GM12892 (cell line): ENCODE data around the gene CCDC92B.

Experiments
- DNase-seq: peaks from one replicate; pipeline ENCODE4 v3.0.0; 2011; ENCODE audit not compliant: insufficient read length
- FAIRE-seq: peaks from 2 replicates; lab custom pipeline; 2011; peaks lifted over from hg19 to GRCh38; lab: Jason Lieb, UNC
- POLR2A ChIP-seq: IDR thresholded peaks from 2 replicates; pipeline ENCODE4 v1.6.1; 2011; ENCODE audit warnings: low read depth, low read length, control low read depth
- POLR2AphosphoS5 ChIP-seq: IDR thresholded peaks from 2 replicates; pipeline ENCODE4 v1.6.1; 2011; ENCODE audit warnings: low read depth, low read length, control low read depth
- TAF1 ChIP-seq: IDR thresholded peaks from 2 replicates; pipeline ENCODE4 v1.6.1; 2011; ENCODE audit warnings: low read depth, mild to moderate bottlenecking, control low read depth, low read length, borderline replicate concordance

CCDC92B gene

DNA sequence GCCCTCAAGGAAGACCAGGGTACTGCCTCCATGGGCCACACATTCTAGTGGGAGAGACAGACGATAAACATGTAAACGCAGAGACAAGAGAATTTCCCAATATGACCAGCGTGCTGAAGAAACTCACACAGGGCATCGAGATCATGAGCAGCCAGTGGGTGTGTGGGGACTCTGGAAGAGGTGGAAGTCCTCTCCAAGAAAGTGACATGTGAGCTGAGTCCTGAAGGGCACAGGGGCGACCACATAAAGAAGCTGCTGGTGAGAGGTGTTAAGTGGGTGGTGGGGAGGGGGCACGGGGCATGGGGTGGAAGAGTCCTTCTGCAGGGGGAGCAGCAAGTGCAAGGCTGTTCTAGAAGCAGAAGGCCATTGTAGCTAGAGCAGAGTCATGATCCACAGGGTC is 25.8 kb upstream of the CCDC92B start:
- TF ChIP-seq POLR2AphosphoS5 (no peak), TAF1 (no peak), POLR2A (no peak)
- no peak for FAIRE-seq
- no peak for DNase-seq

- TF ChIP-seq TAF1: no peak
- DNase-seq: no peak
- no peak for FAIRE-seq
Observed at GRCh38 chr17:2770129-2770528, 20.7 kb upstream of the CCDC92B start.

- DNase-seq: no peak
- no peak for TF ChIP-seq POLR2A
- TF ChIP-seq POLR2AphosphoS5: no peak
- TF ChIP-seq TAF1: no peak
- no peak for FAIRE-seq
Observed at GRCh38 chr17:2758870-2759269, 9.4 kb upstream of the CCDC92B start.

DNA sequence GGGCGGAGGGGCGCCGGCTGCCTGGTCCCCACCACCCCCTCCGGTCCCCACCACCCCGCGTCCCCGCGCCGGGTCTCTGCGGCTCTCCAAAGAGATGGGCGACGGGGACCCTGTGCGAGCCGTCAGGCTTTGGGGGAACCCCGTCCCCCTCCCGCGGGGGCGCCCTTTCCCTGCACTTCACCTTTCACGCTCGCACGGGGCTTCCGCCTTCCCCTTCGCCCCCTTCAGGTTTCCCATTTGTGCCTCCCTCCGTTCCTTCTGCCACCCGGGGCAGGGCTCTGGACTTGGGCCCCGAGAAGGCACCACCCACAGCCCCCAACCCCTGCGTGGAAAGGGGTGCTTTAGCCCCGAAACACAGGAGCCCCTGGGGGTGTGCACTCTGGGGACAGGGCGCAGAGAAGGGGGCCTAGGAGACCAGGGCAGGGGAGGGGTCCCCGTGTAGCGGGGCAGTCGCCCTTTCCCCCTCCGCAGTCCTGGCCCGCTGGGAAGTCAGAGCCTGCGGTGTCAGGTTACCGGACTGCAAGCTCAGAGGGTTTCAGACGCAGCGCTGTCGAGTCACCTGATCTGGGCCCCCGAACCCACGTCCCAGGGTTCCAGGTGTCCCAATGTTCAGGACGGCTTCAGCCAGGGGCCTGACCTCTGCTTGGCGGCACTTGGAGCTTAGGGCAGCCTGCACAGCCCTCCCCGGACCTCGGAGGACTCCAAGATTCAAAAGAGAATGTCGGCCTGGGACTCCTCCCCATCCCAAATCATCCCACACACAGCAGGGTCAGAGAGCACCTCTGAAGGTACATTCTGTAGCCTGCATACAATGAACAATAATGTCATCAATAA is 6.7 kb upstream of the CCDC92B start:
- FAIRE-seq: no peak
- no peak for TF ChIP-seq POLR2AphosphoS5
- no peak for TF ChIP-seq POLR2A
- no peak for TF ChIP-seq TAF1

GRCh38 chr17:2751491-2751890 is 2.0 kb upstream of the CCDC92B start:
- FAIRE-seq: no peak
- no peak for DNase-seq
- TF ChIP-seq POLR2A: no peak
- TF ChIP-seq TAF1: no peak
- no peak for TF ChIP-seq POLR2AphosphoS5

More for the DNA sequence above, 6.7 kb upstream of the CCDC92B start:
- no peak for DNase-seq

DNA sequence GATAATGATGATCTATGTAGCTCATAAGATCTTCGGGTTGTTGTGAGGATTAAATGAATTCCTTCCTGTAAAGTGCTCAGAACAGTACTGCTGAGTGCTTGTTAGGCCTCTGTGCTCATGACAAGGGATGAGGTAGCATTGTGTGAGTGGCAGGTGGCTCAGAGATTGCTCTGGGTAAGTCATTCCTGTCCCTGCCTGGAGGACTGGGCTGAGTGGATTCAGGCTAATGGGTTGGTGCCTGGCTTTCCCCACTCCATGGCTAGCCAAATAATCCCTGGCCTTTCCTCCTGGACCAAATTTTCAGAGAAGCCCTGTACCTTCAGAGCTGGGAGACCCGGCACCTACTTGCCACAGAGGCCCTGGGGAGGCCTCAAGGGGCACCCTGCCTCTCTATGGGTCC is 1.3 kb upstream of the CCDC92B start:
- TF ChIP-seq POLR2A (no peak), TAF1 (no peak), POLR2AphosphoS5 (no peak)
- DNase-seq (no peak), FAIRE-seq (no peak)

- peak; percentile 73 for FAIRE-seq
- DNase-seq: peak; percentile 90
- no peak for TF ChIP-seq POLR2A
- no peak for TF ChIP-seq TAF1
- TF ChIP-seq POLR2AphosphoS5: no peak
Observed at GRCh38 chr17:2749784-2750181, 331 bp upstream of the CCDC92B start.

DNA sequence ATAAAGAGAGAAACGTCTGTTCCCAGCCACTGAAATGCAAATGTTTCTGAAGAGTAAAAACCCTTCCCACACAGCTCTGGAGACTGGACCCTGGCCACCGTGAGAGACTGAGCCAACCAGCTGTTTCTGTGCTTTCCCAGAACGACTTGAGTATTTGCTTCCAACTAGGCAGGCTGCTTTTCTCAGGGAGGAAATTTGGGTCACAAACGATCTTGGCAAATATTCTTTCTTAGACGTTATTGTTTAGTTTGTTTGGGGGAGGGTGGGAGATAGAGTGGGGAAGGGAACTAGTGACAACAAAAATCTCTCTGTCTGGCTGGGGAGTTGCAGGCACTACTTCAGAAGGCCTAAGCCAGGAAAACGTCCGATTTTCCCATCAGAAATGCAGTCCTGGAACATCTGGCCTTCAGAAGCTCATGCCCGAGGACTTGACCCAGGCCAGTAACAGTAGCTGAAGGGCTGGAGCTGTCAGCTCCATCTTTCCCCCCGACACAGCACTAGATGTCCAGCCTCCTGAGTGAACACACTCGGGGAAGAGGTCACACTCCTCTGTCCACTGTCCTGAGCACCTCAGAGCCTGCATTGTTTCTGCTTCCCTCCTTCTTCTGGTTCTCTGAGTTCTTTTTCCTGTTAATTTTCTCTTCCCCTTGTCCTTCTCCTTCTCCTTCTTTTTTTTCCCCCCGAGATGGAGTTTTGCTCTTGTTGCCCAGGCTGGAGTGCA is 4.0 kb downstream of the CCDC92B start:
- no peak for TF ChIP-seq POLR2A
- TF ChIP-seq TAF1: no peak
- no peak for DNase-seq
- FAIRE-seq: no peak

DNA sequence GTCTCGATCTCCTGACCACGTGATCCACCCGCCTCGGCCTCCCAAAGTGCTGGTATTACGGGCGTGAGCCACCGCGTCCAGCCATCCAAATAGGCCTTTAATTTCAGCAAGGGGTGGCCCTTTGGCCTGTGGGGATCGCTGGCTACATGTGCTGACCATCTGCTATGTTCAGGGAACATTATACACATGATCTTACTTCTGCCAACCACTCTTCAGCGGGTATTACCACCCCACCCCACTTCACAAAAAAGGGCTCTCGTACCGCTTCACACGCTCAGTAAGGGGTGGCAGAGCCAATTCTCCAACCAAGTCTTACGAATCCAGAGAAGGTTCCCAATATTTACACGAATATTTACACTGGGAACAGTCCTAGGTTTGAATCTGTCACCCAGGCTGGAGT is 11.8 kb downstream of the CCDC92B start:
- DNase-seq (no peak), FAIRE-seq (no peak)
- TF ChIP-seq POLR2AphosphoS5: no peak
- no peak for TF ChIP-seq TAF1
- no peak for TF ChIP-seq POLR2A

DNA sequence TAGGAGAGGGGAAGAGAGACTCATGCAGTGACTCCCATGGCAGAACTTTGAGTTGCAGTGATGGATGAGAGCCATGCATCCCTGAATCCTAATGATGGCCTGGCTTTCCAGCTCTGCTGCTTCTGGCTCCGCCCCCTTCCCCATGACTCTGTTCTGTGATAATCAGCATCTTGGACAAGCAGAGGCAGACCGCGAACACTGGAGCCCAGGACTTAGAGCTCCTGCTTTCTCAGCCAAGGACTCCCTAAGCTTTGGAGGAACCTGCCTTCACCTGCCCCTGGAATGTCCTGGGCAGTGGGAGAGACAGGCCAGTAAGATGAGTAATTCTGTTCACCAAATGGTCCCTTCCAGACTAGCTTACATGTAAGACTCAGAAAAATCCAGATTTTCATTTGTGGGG is 12.5 kb downstream of the CCDC92B start:
- DNase-seq: no peak
- no peak for FAIRE-seq
- TF ChIP-seq TAF1 (no peak), POLR2AphosphoS5 (no peak), POLR2A (no peak)

DNA sequence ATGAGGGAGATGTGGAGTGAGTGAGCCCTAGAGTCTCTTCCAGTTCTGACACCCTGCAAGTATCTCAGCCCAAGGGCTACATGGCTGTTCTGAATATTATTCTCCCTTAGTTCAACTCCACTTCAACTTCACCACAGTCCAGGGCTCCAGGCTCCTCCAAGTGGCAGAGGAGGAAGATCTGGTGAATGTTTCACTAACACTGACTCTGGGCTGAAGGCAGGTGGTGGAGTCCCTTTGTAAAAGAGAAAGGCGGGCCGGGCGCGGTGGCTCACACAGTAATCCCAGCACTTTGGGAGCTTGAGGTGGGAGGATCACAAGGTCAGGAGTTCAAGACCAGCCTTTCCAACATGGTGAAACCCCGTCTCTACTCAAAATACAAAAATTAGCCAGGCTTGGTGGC is 13.6 kb downstream of the CCDC92B start:
- FAIRE-seq: peak; percentile 36
- no peak for DNase-seq
- no peak for TF ChIP-seq POLR2A
- no peak for TF ChIP-seq POLR2AphosphoS5
- no peak for TF ChIP-seq TAF1

DNA sequence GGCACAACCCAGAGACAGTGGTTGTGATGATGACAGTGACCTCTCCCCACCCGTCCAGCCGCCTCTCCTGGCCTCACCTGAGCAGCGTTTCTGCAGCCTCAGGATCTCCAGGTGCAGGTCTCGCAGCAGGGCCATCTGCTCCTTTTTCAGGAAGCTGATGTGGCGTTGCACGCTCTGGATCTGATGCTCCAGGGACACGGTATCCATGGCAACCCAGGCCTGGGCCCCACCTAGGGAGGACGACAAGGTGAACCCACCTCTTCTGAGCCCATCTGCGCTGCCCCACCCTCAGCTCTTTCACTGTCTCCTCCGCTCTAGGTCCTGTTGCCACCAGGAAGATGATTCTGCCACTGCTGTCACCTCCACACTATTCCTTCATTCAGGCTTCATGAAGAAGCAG is 14.5 kb downstream of the CCDC92B start:
- FAIRE-seq (no peak), DNase-seq (no peak)
- no peak for TF ChIP-seq POLR2A
- no peak for TF ChIP-seq TAF1
- no peak for TF ChIP-seq POLR2AphosphoS5
